HEK293T (cell line): ENCODE data around the gene ABCC8.

Source experiments
- BHLHE40 ChIP-seq: fragments of 450-650 bp; IDR thresholded peaks from 2 replicates; pipeline ENCODE4 v1.6.1; 2016; ENCODE audit warnings: mild to moderate bottlenecking, moderate library complexity, borderline replicate concordance
- CTBP1 ChIP-seq: fragments of 450-650 bp; IDR thresholded peaks from 2 replicates; pipeline ENCODE4 v1.6.1; 2016; ENCODE audit warnings: borderline replicate concordance
- ELF4 ChIP-seq: fragments of 450-650 bp; IDR thresholded peaks from 2 replicates; pipeline ENCODE4 v1.6.1; 2017; ENCODE audit warnings: antibody characterized with exemption
- FOXA1 ChIP-seq: fragments of 450-650 bp; IDR thresholded peaks from 2 replicates; pipeline ENCODE4 v1.6.1; 2016; ENCODE audit warnings: mild to moderate bottlenecking
- FOXK2 ChIP-seq: fragments of 450-650 bp; IDR thresholded peaks from 2 replicates; pipeline ENCODE4 v1.6.1; 2016; ENCODE audit warnings: mild to moderate bottlenecking
- FOXM1 ChIP-seq: fragments of 450-650 bp; IDR thresholded peaks from 2 replicates; pipeline ENCODE4 v1.6.1; 2017; ENCODE audit warnings: mild to moderate bottlenecking, borderline replicate concordance
- HDGF ChIP-seq: fragments of 450-650 bp; IDR thresholded peaks from 2 replicates; pipeline ENCODE4 v1.6.1; 2017; ENCODE audit warnings: antibody characterized with exemption, borderline replicate concordance
- LEF1 ChIP-seq: fragments of 450-650 bp; IDR thresholded peaks from 2 replicates; pipeline ENCODE4 v1.6.1; 2017; ENCODE audit warnings: mild to moderate bottlenecking, borderline replicate concordance
- SP1 ChIP-seq: fragments of 450-650 bp; IDR thresholded peaks from 2 replicates; pipeline ENCODE4 v1.6.1; 2017
- SUZ12 ChIP-seq: fragments of 450-650 bp; IDR thresholded peaks from 2 replicates; pipeline ENCODE4 v1.6.1; 2016; ENCODE audit warnings: mild to moderate bottlenecking
- TARDBP ChIP-seq: fragments of 450-650 bp; IDR thresholded peaks from 2 replicates; pipeline ENCODE4 v1.6.1; 2016
- ZNF384 ChIP-seq: fragments of 450-650 bp; IDR thresholded peaks from 2 replicates; pipeline ENCODE4 v1.6.1; 2016

DNA sequence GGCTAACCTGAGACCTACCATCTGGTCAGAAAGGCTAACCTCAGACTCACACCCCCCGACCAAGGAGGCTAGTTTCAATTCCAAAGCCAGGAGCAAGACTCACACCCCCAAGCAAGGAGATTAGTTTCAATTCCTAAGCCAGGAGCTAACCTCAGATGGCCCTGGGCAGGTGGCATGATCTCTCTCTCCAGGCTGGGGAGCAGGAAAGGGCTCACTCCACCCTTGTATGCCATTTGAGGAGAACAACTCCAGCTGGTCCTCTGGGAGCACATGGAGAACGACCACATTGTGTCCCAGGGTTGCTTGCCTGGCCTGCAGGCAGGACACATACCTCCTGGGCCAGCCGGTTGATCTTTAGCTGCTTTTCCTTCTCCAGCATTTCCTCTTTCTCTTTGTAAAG is 34.9 kb upstream of the ABCC8 start:
- TF ChIP-seq ZNF384 (no peak), SP1 (no peak), CTBP1 (no peak), FOXK2 (no peak), FOXA1 (no peak), SUZ12 (no peak), FOXM1 (no peak), LEF1 (no peak), ELF4 (no peak), HDGF (no peak), TARDBP (no peak), BHLHE40 (no peak)
